Activated T-helper 17 cell treated with anti-CD3 and anti-CD28 coated beads, Interleukin-2, amount 50 U/mL, for 72 hours (primary cell): ENCODE results near the gene CRNKL1. TPM values are rescaled to one million over a fixed set of nuclear protein-coding genes. Genes with fewer than 3 reads are reported as not detected.

Experiments used
- ATAC-seq: fragments of 150-1000 bp; cut with Tn5 transposase; replicated peaks from 2 replicates; pipeline ENCODE4 v1.10.0; 2021; ENCODE audit warnings: mild to moderate bottlenecking, moderate library complexity
- H3K27ac Mint-ChIP-seq: one replicate; pipeline ENCODE4 v1.8.0; 2022; ENCODE audit warnings: mixed read lengths
- H3K27me3 Mint-ChIP-seq: one replicate; pipeline ENCODE4 v1.8.0; 2022; ENCODE audit warnings: mixed read lengths
- H3K36me3 Mint-ChIP-seq: one replicate; pipeline ENCODE4 v1.8.0; 2022; ENCODE audit warnings: low read depth, mild to moderate bottlenecking, mixed read lengths
- H3K4me1 Mint-ChIP-seq: one replicate; pipeline ENCODE4 v1.8.0; 2022; ENCODE audit warnings: mixed read lengths
- H3K4me3 Mint-ChIP-seq: one replicate; pipeline ENCODE4 v1.8.0; 2022; ENCODE audit warnings: mild to moderate bottlenecking, mixed read lengths
- H3K9me3 Mint-ChIP-seq: one replicate; pipeline ENCODE4 v1.8.0; 2022; ENCODE audit warnings: mixed read lengths
- total RNA-seq, 2 donors: library from RNA; stranded (reverse); gene quantifications; one replicate each; pipeline ENCODE4 v1.2.3, GENCODE V29; 2022

CRNKL1 gene
- total RNA-seq, 2 donors from 2014 or later = 16.2 to 18.4 TPM

DNA sequence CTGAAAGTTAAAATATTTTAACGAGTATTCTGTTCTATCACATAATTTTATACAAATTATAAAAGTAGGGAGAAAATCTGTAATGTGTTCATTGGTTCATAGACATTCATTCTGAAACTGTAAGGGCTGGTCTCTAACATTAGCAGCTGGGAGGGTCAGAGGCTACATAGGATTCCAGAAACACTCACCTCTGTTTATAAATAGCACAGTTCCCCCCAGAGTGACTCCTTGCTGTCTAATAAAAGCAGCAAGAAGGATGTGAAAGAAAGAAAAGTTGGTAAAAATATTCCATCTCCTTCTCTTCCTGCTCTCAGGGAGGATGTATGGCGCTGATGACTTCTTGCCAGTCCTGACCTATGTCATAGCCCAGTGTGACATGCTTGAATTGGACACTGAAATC lies 60.4 kb downstream of the CRNKL1 start:
- no peak overlapping the region for H3K27ac Mint-ChIP-seq
- peaks cover 7% of the 10 kb centered on the region for H3K27me3 Mint-ChIP-seq
- H3K4me3 Mint-ChIP-seq = no peak overlapping the region
- no peaks in the 10 kb centered on the region for H3K9me3 Mint-ChIP-seq
- H3K4me1 Mint-ChIP-seq = no peaks in the 10 kb centered on the region
- no peaks in the 10 kb centered on the region for H3K36me3 Mint-ChIP-seq
- no peak for ATAC-seq

DNA sequence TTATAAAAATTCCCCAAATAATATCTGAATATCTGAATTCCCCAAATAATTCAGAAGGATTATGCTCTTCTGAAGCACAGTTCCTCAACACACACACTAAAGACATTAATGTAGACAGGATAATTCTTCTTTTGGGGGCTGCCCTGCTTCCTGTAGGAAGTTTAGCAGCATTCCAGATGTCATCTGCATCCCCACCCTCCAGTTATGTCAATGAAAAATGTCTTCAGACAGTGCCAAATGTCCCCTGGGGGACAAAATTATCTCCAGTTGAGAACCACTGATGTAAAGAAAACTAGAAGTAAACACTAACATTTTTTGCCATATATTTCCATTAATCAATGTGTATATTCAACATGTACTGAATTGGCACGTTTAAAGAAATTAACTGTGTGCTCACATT lies 61.0 kb downstream of the CRNKL1 start:
- Mint-ChIP-seq H3K4me3 (no peak overlapping the region), H3K9me3 (no peaks in the 10 kb centered on the region), H3K4me1 (no peaks in the 10 kb centered on the region), H3K36me3 (no peaks in the 10 kb centered on the region), H3K27ac (no peak overlapping the region), H3K27me3 (peaks cover 7% of the 10 kb centered on the region)
- no peak for ATAC-seq

DNA sequence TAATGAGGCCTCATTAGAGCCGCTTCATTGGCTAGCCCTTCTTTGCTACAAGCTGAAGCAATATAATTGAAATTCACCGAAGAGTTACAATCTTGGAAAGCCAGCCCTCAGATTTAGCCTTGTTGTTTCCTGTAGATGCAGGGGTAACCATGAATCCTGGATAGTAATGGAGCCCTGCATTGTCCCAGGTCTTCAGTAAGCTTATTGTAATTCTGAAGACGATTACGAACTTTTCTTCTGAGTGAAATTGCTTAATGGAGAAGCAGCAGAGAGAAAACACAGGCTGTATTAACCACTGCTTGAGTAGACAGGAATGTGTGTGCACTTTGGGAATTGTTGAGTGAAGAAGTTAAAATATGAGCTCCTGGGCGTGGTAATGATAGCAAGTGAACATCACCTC lies 61.4 kb downstream of the CRNKL1 start:
- no peaks in the 10 kb centered on the region for H3K4me1 Mint-ChIP-seq
- H3K9me3 Mint-ChIP-seq = no peaks in the 10 kb centered on the region
- ATAC-seq = no peak
- no peak overlapping the region for H3K4me3 Mint-ChIP-seq
- no peaks in the 10 kb centered on the region for H3K36me3 Mint-ChIP-seq
- no peak overlapping the region for H3K27ac Mint-ChIP-seq
- H3K27me3 Mint-ChIP-seq = peaks cover 7% of the 10 kb centered on the region

DNA sequence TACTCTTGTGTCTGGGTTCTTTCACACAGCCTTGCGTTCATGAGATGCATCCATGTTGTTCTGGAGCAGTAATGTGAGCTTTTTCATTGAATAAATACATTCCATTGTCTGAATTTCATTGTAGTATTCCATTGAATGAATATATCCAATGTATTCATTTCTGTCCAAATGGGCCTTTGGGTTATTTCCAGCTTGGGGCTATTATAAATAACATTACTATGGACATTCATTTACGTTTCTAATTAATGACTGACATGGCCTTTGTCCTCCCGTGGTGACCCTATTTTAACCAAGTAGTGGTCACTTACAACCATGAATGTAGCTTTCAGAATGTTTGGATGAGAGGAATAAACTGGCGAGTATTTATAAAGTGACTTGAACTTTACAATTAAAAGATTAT lies 65.2 kb downstream of the CRNKL1 start:
- H3K4me1 Mint-ChIP-seq = no peaks in the 10 kb centered on the region
- no peak for ATAC-seq
- H3K27ac Mint-ChIP-seq = no peak overlapping the region

DNA sequence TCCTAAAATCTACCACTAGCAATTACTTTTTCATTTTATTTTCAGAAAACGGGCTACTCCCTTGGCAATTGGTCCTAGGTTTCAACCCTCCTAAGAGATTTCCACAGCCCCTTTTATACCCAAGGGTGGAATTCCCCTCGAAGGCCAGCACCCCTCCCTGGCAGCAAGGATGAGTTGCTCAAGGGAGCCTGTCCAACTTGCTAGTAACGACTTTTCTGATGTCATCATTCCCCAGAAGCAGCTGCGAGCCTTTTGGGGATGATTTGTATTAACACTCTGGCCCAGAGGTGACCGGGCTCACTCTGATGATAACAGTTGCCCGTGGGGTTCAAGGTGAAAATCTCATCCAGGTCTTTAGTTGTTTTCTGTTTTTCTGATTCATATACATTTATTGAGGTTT lies 65.8 kb downstream of the CRNKL1 start:
- Mint-ChIP-seq H3K4me3 (no peak overlapping the region), H3K4me1 (no peaks in the 10 kb centered on the region), H3K27me3 (peaks cover 4% of the 10 kb centered on the region), H3K9me3 (no peaks in the 10 kb centered on the region), H3K36me3 (no peaks in the 10 kb centered on the region), H3K27ac (no peak overlapping the region)
- no peak for ATAC-seq

More for the DNA sequence above, 65.2 kb downstream of the CRNKL1 start:
- Mint-ChIP-seq H3K36me3 (no peaks in the 10 kb centered on the region), H3K27me3 (peaks cover 4% of the 10 kb centered on the region), H3K4me3 (no peak overlapping the region), H3K9me3 (no peaks in the 10 kb centered on the region)

Other genes with a start within 250 kb of the CRNKL1 start
- 10 to 100 TPM; 39.9 to 81.4 TPM for gene NAA20, start 35.1 kb downstream of the CRNKL1 start, total RNA-seq
- not detected for gene CFAP61, start 66 bp upstream of the CRNKL1 start, total RNA-seq